Endodermal cell (in vitro differentiated cells): ENCODE data around the gene SH3BP2. TPM values are rescaled to one million over a fixed set of nuclear protein-coding genes. Genes with fewer than 3 reads are reported as not detected.
A peak's percentile ranks its signal among the peaks of the same experiment; 100 is the strongest.

Experiments used
- DNase-seq: peaks from one replicate; pipeline ENCODE4 v3.0.0-alpha.2; 2017
- H3K27ac ChIP-seq: 2 replicates; pipeline ENCODE4 v1.5.1; 2013; ENCODE audit warnings: mild to moderate bottlenecking, low read depth, low read length, moderate library complexity
- H3K27me3 ChIP-seq: 2 replicates; pipeline ENCODE4 v1.6.1; 2013; ENCODE audit warnings: mild to moderate bottlenecking, low read length, moderate library complexity; ENCODE audit not compliant: insufficient read depth, control insufficient read depth, poor library complexity, severe bottlenecking
- H3K36me3 ChIP-seq: 2 replicates; pipeline ENCODE4 v1.7.0; 2013; ENCODE audit warnings: mild to moderate bottlenecking, low read length, moderate library complexity; ENCODE audit not compliant: control insufficient read depth, insufficient read depth
- H3K4me1 ChIP-seq: one replicate; pipeline ENCODE4 v1.7.0; 2013; ENCODE audit warnings: low read length; ENCODE audit not compliant: control insufficient read depth, insufficient read depth
- H3K4me3 ChIP-seq: 2 replicates; pipeline ENCODE4 v1.5.1; 2013; ENCODE audit warnings: mild to moderate bottlenecking, low read length, moderate library complexity
- H3K9ac ChIP-seq: 2 replicates; pipeline ENCODE4 v1.6.1; 2013; ENCODE audit warnings: mild to moderate bottlenecking, low read length, moderate library complexity; ENCODE audit not compliant: poor library complexity, severe bottlenecking; ENCODE audit errors: extremely low read depth
- H3K9me3 ChIP-seq: 2 replicates; pipeline ENCODE4 v1.6.1; 2013; ENCODE audit warnings: mild to moderate bottlenecking, low read length, moderate library complexity; ENCODE audit not compliant: control insufficient read depth
- H3K27ac Mint-ChIP-seq: 2 replicates; pipeline ENCODE4 v1.8.0; 2020; ENCODE audit warnings: mixed read lengths
- H3K27me3 Mint-ChIP-seq: 2 replicates; pipeline ENCODE4 v1.8.0; 2021; ENCODE audit warnings: mild to moderate bottlenecking, mixed read lengths; ENCODE audit not compliant: insufficient read depth
- H3K36me3 Mint-ChIP-seq: 2 replicates; pipeline ENCODE4 v1.8.0; 2020; ENCODE audit warnings: low read depth, mixed read lengths
- H3K4me1 Mint-ChIP-seq: 2 replicates; pipeline ENCODE4 v1.8.0; 2020; ENCODE audit warnings: mixed read lengths
- H3K4me3 Mint-ChIP-seq: 2 replicates; pipeline ENCODE4 v1.8.0; 2020; ENCODE audit warnings: mild to moderate bottlenecking, moderate library complexity, mixed read lengths
- H3K9me3 Mint-ChIP-seq: 2 replicates; pipeline ENCODE4 v1.8.0; 2020; ENCODE audit warnings: mild to moderate bottlenecking, mixed read lengths
- CTCF ChIP-seq: fragments of 200-600 bp; sonication (generic); conservative IDR thresholded peaks from 2 replicates; pipeline ENCODE4 v1.5.0; 2021; ENCODE audit warnings: antibody characterized with exemption, mild to moderate bottlenecking
- whole genome bisulfite sequencing, 2 experiments: methylation state at CpG; one replicate each; pipeline versions ENCODE4 v1.1.5 to v1.1.7; 2013; ENCODE audit warnings: missing lambda C conversion rate in 2 of 2, mixed read lengths in 1 of 2; ENCODE audit not compliant: insufficient coverage in 1 of 2, insufficient read length in 1 of 2; 5-methylcytosine and 5-hydroxymethylcytosine counted together
- total RNA-seq, 2 donors: library from RNA; stranded (reverse); fragmentation: NEBNext Ultra II Directional in 1 of 2; extraction: Animal tissue kit (Norgen Biotek cat#: 25700) in 1 of 2; gene quantifications; 2 replicates in 1 of 2; 3 replicates in 1 of 2; pipeline ENCODE4 v1.2.1, GENCODE V29; 2021

SH3BP2 gene
- total RNA-seq, 2 donors from 2014 or later = 40.5 to 43.8 TPM

GRCh38 chr4:2866891-2867290 is 74.0 kb downstream of the SH3BP2 start:
- Histone ChIP-seq H3K4me3 (peak overlapping the region; percentile 76), H3K36me3 (peaks cover 23% of the 10 kb centered on the region), H3K27ac (no peak overlapping the region), H3K4me1 (peaks cover 38% of the 10 kb centered on the region), H3K9ac (peak overlapping the region; percentile 75), H3K27me3 (no peaks in the 10 kb centered on the region), H3K9me3 (no peaks in the 10 kb centered on the region)
- DNase-seq = no peak
- Mint-ChIP-seq H3K27ac (peak overlapping the region; percentile 94), H3K27me3 (no peaks in the 10 kb centered on the region), H3K4me3 (peak overlapping the region; percentile 51), H3K36me3 (peaks cover 5% of the 10 kb centered on the region), H3K9me3 (no peaks in the 10 kb centered on the region), H3K4me1 (peaks cover 72% of the 10 kb centered on the region)
- WGBS, 2 experiments = 78 to 85% methylated on average over 3 to 5 of the region's 5 CpGs
- no peak for TF ChIP-seq CTCF

- H3K27me3 ChIP-seq = no peaks in the 10 kb centered on the region
- 35 to 66% methylated on average over 6 to 10 of the region's 10 CpGs for WGBS, 2 experiments
- no peaks in the 10 kb centered on the region for H3K27me3 Mint-ChIP-seq
Observed at GRCh38 chr4:2867758-2868491, 75.0 kb downstream of the SH3BP2 start.

GRCh38 chr4:2868877-2869487 is 76.1 kb downstream of the SH3BP2 start:
- peak overlapping the region; percentile 51 for H3K4me3 Mint-ChIP-seq
- H3K9ac ChIP-seq = peak overlapping the region; percentile 75
- H3K9me3 ChIP-seq = no peaks in the 10 kb centered on the region
- H3K4me1 Mint-ChIP-seq = peaks cover 71% of the 10 kb centered on the region
- peaks cover 39% of the 10 kb centered on the region for H3K4me1 ChIP-seq
- peak overlapping the region; percentile 94 for H3K27ac Mint-ChIP-seq
- H3K27me3 Mint-ChIP-seq = no peaks in the 10 kb centered on the region
- H3K36me3 Mint-ChIP-seq = peaks cover 7% of the 10 kb centered on the region
- peaks cover 19% of the 10 kb centered on the region for H3K36me3 ChIP-seq
- peak overlapping the region; percentile 76 for H3K4me3 ChIP-seq
- H3K27me3 ChIP-seq = no peaks in the 10 kb centered on the region
- WGBS, 2 experiments = 86 to 88% methylated on average over 12 of the region's 12 CpGs
- DNase-seq = no peak
- no peaks in the 10 kb centered on the region for H3K9me3 Mint-ChIP-seq
- H3K27ac ChIP-seq = no peak overlapping the region
- no peak for TF ChIP-seq CTCF

More at GRCh38 chr4:2867758-2868491, 75.0 kb downstream of the SH3BP2 start:
- Histone ChIP-seq H3K4me3 (peak overlapping the region; percentile 76), H3K36me3 (peaks cover 23% of the 10 kb centered on the region), H3K9me3 (no peaks in the 10 kb centered on the region), H3K27ac (peak overlapping the region; percentile 69), H3K9ac (peak overlapping the region; percentile 75), H3K4me1 (peaks cover 36% of the 10 kb centered on the region)
- H3K4me3 Mint-ChIP-seq = peak overlapping the region; percentile 51
- H3K27ac Mint-ChIP-seq = peak overlapping the region; percentile 94
- TF ChIP-seq CTCF = no peak
- peaks cover 6% of the 10 kb centered on the region for H3K36me3 Mint-ChIP-seq
- DNase-seq = peak; percentile 77
- peaks cover 64% of the 10 kb centered on the region for H3K4me1 Mint-ChIP-seq
- H3K9me3 Mint-ChIP-seq = no peaks in the 10 kb centered on the region
